BLaER1 treated with 17β-estradiol and CSF1 and Interleukin-3, amounts not matched to agents 10 nM and 100 nM (cell line): ENCODE data around the gene TFAP2E.

ENCODE experiments used
- H3K27ac ChIP-seq, 11 experiments: shearing (Covaris generic); formaldehyde crosslinking; 2 replicates each; pipeline ENCODE4 v1.8.1; 2022
- H3K27me3 ChIP-seq, 11 experiments: shearing (Covaris generic); formaldehyde crosslinking; 2 replicates each; pipeline ENCODE4 v1.8.1; 2022
- H3K36me3 ChIP-seq, 11 experiments: shearing (Covaris generic); formaldehyde crosslinking; 2 replicates each; pipeline ENCODE4 v1.8.1; 2022
- H3K4me1 ChIP-seq, 10 experiments: shearing (Covaris generic); formaldehyde crosslinking; 2 replicates each; pipeline ENCODE4 v1.8.1; 2022
- H3K4me2 ChIP-seq, 11 experiments: shearing (Covaris generic); formaldehyde crosslinking; 2 replicates each; pipeline ENCODE4 v1.8.1; 2022
- H3K4me3 ChIP-seq, 10 experiments: shearing (Covaris generic); formaldehyde crosslinking; 2 replicates each; pipeline ENCODE4 v1.8.1; 2022
- H3K9ac ChIP-seq, 11 experiments: shearing (Covaris generic); formaldehyde crosslinking; 2 replicates each; pipeline ENCODE4 v1.8.1; 2022
- H3K9me3 ChIP-seq, 11 experiments: shearing (Covaris generic); formaldehyde crosslinking; replicated peaks in 1 of 11; 2 replicates each; pipeline ENCODE4 v1.8.1; 2022
- H4K20me1 ChIP-seq, 11 experiments: shearing (Covaris generic); formaldehyde crosslinking; 2 replicates each; pipeline ENCODE4 v1.8.1; 2022
- Cebpa-rat ChIP-seq, 11 experiments: shearing (Covaris generic); IDR thresholded peaks; 2 replicates each; pipeline ENCODE4 v1.8.1; 2022

The TFAP2E gene

DNA sequence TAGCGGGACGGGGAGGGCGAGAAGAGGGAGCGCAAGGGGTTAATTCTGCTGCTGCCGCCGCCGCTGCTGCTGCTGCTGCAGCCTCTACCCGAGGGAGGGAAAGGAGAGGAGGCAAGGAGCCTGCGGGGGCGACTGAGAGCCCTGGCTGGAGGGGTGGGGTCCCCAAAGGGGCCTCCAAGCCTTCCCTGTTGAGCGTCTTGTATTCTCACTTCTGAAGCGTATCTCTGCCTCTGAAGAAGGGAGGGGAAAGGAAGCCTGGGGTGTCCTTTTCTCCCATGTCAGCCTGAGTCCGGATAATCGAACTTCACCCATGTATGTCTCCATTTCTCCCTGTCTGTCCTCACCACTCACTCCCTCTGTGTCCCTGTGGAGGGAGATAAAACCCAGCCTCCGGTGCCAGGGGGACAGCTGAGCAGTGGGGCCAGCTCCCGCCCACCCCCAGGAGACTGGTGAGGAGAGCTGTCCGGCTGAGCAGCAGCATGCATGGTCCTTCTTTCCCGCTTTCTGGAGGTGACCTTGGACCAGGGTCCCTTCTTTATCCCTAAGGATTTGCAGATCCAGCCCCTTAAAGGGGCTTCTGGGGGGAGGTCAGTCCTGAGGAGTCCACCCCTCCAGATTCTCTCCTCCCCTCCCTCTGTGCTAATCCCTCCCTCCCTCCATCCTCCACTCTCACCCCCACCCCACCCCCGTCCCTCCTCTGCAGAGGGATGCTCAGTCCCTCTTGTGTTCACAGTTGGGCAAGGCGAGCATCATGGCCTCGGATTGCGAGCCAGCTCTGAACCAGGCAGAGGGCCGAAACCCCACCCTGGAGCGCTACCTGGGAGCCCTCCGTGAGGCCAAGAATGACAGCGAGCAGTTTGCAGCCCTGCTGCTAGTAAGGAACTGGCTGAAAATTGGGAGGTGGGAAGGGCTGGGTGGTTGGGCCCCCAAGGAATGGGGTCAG lies 14.5 kb upstream of the TFAP2E start:
- Histone ChIP-seq H4K20me1 (peaks cover 12 to 56% (median 44%) of the 10 kb centered on the region in 11 experiments; a peak in 18 of 22 replicates), H3K4me2 (peak overlapping the region; percentile 85 to 100 (median 95)), H3K36me3 (peaks cover 13 to 49% (median 29%) of the 10 kb centered on the region in 11 experiments), H3K4me1 (peaks cover 49 to 74% (median 69%) of the 10 kb centered on the region in 10 experiments), H3K9ac (peak overlapping the region; percentile 86 to 95 (median 91)), H3K27me3 (no peaks in the 10 kb centered on the region), H3K27ac (peak overlapping the region; percentile 87 to 95 (median 92); a peak in 21 of 22 replicates), H3K9me3 (no peaks in the 10 kb centered on the region), H3K4me3 (peak overlapping the region; percentile 88 to 99 (median 96))
- no peak for TF ChIP-seq Cebpa-rat (IDR thresholded peaks at IDR 0.05)

DNA sequence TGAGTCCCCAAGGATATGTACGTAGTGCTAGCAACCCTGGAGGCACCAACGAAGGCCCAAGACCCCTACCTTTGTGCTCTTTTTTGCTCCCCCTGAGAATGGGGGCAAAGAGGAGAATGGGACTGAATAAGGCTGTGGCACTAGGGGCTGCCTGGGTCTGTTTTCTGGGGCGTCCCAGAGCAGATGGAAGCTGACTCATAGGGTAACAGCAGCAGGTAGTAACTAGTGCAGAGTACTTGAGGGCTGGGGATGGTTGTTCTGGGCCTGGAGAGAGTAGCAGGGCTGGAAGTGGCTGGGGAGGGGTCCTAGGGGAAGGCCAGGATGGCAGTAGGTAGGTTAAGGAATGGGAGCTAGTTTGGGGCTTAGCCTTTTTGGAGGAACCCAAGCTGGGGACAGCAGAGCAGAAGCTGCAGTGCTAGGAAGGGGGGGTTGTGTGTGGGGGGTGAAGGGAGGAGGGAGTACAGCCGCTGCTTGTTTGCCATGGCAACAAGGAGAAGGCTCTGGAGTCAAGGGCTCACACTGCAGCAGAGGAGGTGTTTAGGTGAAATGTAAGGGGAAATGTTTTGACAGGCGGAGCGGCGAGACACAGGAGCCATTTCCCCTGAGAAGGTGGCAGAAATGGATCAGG lies 13.7 kb upstream of the TFAP2E start:
- Histone ChIP-seq H4K20me1 (peaks cover 12 to 64% (median 51%) of the 10 kb centered on the region in 11 experiments; a peak in 18 of 22 replicates), H3K27me3 (no peaks in the 10 kb centered on the region), H3K4me1 (peaks cover 51 to 73% (median 72%) of the 10 kb centered on the region in 10 experiments), H3K9me3 (no peaks in the 10 kb centered on the region), H3K36me3 (peaks cover 5 to 48% (median 27%) of the 10 kb centered on the region in 11 experiments; a peak in 20 of 22 replicates), H3K9ac (peak overlapping the region in 3 of 11 experiments; percentile 33 to 91 (median 38); a peak in 4 of 22 replicates), H3K27ac (peak overlapping the region in 2 of 11 experiments; percentile 9 to 15; a peak in 1 of 22 replicates), H3K4me3 (0 out of 20 replicates have a peak overlapping the region, but pooled peaks of 1 of the 10 experiments have one; percentile 99), H3K4me2 (peak overlapping the region; percentile 51 to 100 (median 94); a peak in 19 of 22 replicates)
- TF ChIP-seq Cebpa-rat (IDR thresholded peaks at IDR 0.05) = no peak

DNA sequence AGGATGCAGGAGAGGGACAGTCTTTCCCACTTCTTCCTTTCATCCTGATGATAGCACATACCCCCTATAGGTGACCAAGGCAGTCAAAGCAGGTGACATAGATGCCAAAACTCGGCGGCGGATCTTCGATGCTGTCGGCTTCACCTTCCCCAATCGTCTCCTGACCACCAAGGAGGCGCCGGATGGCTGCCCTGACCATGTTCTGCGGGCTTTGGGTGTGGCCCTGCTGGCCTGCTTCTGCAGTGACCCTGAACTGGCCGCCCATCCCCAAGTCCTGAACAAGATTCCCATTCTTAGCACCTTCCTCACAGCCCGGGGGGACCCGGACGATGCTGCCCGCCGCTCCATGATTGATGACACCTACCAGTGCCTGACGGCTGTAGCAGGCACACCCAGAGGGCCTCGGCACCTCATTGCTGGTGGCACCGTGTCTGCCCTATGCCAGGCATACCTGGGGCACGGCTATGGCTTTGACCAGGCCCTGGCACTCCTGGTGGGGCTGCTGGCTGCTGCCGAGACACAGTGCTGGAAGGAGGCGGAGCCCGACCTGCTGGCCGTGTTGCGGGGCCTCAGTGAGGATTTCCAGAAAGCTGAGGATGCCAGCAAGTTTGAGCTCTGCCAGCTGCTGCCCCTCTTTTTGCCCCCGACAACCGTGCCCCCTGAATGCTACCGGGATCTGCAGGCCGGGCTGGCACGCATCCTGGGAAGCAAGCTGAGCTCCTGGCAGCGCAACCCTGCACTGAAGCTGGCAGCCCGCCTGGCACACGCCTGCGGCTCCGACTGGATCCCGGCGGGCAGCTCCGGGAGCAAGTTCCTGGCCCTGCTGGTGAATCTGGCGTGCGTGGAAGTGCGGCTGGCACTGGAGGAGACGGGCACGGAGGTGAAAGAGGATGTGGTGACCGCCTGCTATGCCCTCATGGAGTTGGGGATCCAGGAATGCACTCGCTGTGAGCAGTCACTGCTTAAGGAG lies 12.6 kb upstream of the TFAP2E start:
- Histone ChIP-seq H3K9ac (0 out of 22 replicates have a peak overlapping the region, but pooled peaks of 1 of the 11 experiments have one; percentile 9), H3K9me3 (no peaks in the 10 kb centered on the region), H3K4me3 (no peak overlapping the region), H3K27ac (peak overlapping the region in 1 of 11 experiments; percentile 15; a peak in 1 of 22 replicates), H3K27me3 (no peaks in the 10 kb centered on the region), H4K20me1 (peaks cover 6 to 69% (median 52%) of the 10 kb centered on the region in 11 experiments; a peak in 18 of 22 replicates), H3K4me1 (peaks cover 48 to 70% (median 65%) of the 10 kb centered on the region in 10 experiments), H3K4me2 (peak overlapping the region in 6 of 11 experiments; percentile 4 to 96 (median 56); a peak in 9 of 22 replicates), H3K36me3 (peaks cover 0 to 55% (median 31%) of the 10 kb centered on the region in 11 experiments; a peak in 17 of 22 replicates)
- TF ChIP-seq Cebpa-rat (IDR thresholded peaks at IDR 0.05) = no peak

DNA sequence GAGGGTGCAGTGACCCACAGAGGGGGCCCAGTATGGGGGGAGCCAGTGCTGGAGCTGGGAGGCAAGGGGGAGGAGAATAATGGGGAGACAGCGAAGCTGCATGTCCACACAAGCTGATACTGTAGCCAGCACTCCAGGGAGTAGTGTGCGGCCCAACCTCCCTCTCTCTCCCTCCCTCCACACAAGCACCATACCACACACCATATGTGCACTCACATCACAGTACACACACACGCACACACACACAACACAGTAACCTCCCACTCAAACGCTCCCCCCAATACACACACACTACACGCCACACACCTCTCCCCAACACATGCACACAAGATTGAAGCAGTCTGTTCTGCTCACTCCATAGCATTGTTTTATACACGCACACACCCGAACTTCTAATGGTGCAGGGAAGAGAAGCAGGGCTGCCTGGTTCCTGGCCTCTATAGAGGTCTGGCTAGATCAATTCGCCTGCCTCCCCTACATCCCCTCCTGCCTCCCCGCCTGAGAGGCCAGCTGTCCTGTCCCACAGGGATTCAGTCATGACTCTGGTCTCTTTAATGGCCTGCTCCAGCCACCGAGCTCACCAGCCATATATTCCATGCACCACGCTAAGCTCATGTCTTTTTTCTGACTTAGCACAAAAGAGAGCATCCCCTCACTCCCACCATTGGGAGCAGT lies 11.7 kb upstream of the TFAP2E start:
- H3K27me3 ChIP-seq = no peaks in the 10 kb centered on the region
- peaks cover 0 to 69% (median 52%) of the 10 kb centered on the region in 11 experiments; a peak in 18 of 22 replicates for H4K20me1 ChIP-seq
- peak overlapping the region in 9 of 11 experiments; percentile 4 to 71 (median 41); a peak in 10 of 22 replicates for H3K4me2 ChIP-seq
- H3K4me1 ChIP-seq = peaks cover 39 to 61% (median 56%) of the 10 kb centered on the region in 10 experiments
- TF ChIP-seq Cebpa-rat (IDR thresholded peaks at IDR 0.05) = no peak
- H3K9ac ChIP-seq = peak overlapping the region in 6 of 11 experiments; percentile 4 to 28 (median 17); a peak in 2 of 22 replicates
- H3K27ac ChIP-seq = no peak overlapping the region
- H3K9me3 ChIP-seq = no peaks in the 10 kb centered on the region
- no peak overlapping the region for H3K4me3 ChIP-seq
- peaks cover 0 to 63% (median 39%) of the 10 kb centered on the region in 11 experiments; a peak in 18 of 22 replicates for H3K36me3 ChIP-seq

DNA sequence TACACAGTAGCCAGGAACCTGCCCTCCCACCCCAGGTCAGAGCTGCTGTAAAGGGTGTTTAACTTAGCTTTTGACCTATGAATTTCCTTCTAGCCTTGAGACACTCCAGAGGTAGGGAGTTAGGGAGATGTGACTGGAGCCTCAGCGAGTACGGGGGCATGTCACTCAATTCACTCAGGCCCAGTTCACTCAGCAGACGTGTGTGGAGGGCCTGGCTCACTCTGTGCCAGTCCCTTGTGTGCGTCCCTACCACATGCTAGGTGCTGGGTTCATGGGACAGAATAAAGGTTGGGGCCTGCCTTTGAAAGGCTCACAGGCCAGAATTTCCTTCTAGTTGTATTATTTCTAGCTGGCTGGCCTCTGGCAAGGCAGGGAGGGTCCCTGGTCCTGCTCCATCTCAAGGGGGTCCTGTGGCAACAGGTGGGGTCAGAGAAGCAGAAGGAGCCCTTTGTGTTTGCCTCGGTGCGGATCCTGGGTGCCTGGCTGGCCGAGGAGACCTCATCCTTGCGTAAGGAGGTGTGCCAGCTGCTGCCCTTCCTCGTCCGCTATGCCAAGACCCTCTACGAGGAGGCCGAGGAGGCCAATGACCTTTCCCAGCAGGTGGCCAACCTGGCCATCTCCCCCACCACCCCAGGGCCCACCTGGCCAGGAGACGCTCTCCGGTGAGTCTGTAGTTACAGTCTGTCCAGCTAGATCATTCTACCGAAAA lies 11.0 kb upstream of the TFAP2E start:
- Histone ChIP-seq H3K27ac (no peak overlapping the region), H3K9ac (peak overlapping the region in 6 of 11 experiments; percentile 8 to 57 (median 26); a peak in 5 of 22 replicates), H3K27me3 (no peaks in the 10 kb centered on the region), H3K4me1 (peaks cover 34 to 57% (median 52%) of the 10 kb centered on the region in 10 experiments; a peak in 19 of 20 replicates), H3K9me3 (no peaks in the 10 kb centered on the region), H3K4me2 (peak overlapping the region; percentile 9 to 71 (median 60); a peak in 18 of 22 replicates), H3K4me3 (no peak overlapping the region), H3K36me3 (peaks cover 0 to 70% (median 41%) of the 10 kb centered on the region in 11 experiments; a peak in 18 of 22 replicates), H4K20me1 (peaks cover 0 to 69% (median 52%) of the 10 kb centered on the region in 11 experiments; a peak in 18 of 22 replicates)
- no peak for TF ChIP-seq Cebpa-rat (IDR thresholded peaks at IDR 0.05)

DNA sequence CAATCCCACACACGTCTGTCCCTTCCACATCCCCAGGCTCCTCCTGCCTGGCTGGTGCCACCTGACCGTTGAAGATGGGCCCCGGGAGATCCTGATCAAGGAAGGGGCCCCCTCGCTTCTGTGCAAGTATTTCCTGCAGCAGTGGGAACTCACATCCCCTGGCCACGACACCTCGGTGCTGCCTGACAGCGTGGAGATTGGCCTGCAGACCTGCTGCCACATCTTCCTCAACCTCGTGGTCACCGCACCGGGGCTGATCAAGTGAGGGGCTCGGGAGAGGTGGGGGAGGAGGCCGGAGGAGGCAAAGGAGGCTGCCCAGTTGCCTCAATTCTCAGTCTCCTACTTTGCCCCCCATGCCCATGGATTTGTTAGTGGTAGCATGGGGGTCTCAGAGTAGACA lies 9.9 kb upstream of the TFAP2E start:
- peaks cover 0 to 75% (median 52%) of the 10 kb centered on the region in 11 experiments; a peak in 18 of 22 replicates for H4K20me1 ChIP-seq
- H3K36me3 ChIP-seq = peaks cover 0 to 77% (median 45%) of the 10 kb centered on the region in 11 experiments; a peak in 18 of 22 replicates
- TF ChIP-seq Cebpa-rat (IDR thresholded peaks at IDR 0.05) = no peak
- no peaks in the 10 kb centered on the region for H3K9me3 ChIP-seq
- H3K4me2 ChIP-seq = peak overlapping the region; percentile 30 to 71 (median 60); a peak in 20 of 22 replicates
- no peaks in the 10 kb centered on the region for H3K27me3 ChIP-seq
- H3K27ac ChIP-seq = peak overlapping the region in 1 of 11 experiments; percentile 18; a peak in 1 of 22 replicates
- peaks cover 31 to 56% (median 50%) of the 10 kb centered on the region in 10 experiments; a peak in 19 of 20 replicates for H3K4me1 ChIP-seq
- H3K4me3 ChIP-seq = no peak overlapping the region
- peak overlapping the region in 10 of 11 experiments; percentile 5 to 66 (median 42); a peak in 12 of 22 replicates for H3K9ac ChIP-seq
